Occipital lobe (tissue), 1 donor: Measurements from ENCODE around the gene RIMKLA. TPM values are rescaled to one million over a fixed set of nuclear protein-coding genes. Genes with fewer than 3 reads are reported as not detected.

Experiments used
- total RNA-seq: library from RNA; depleted of rRNA; stranded (reverse); fragments of >200 nt; gene quantifications from one replicate; pipeline ENCODE4 v1.2.3, GENCODE V29; 2014

Gene RIMKLA
- total RNA-seq, 1 donor from 2014 or later: 22.9 TPM

Other genes starting within 250 kb of the RIMKLA start
- not detected for gene GUCA2B, start 227.4 kb upstream of the RIMKLA start, total RNA-seq
- gene GUCA2A, start 216.0 kb upstream of the RIMKLA start, total RNA-seq: not detected
- 107 TPM for gene FOXJ3, start 45.6 kb upstream of the RIMKLA start, total RNA-seq
- not detected for gene ZMYND12, start 75.2 kb downstream of the RIMKLA start, total RNA-seq
- gene PPCS, start 75.8 kb downstream of the RIMKLA start, total RNA-seq: 16.7 TPM
- gene CCDC30, start 82.5 kb downstream of the RIMKLA start, total RNA-seq: 15.4 TPM